Measurements from ENCODE around the gene EPHB2.

- TF ChIP-seq POLR2A (IDR thresholded peaks at IDR 0.05; ENCODE audit: control extremely low read depth in 1 of 2, low read depth in 2 of 2, low read length in 2 of 2) (no peak), BCL11A (IDR thresholded peaks at IDR 0.05; ENCODE audit: low read depth in 2 of 2, low read length in 2 of 2) (no peak), CREB1 (IDR thresholded peaks at IDR 0.05) (no peak), POLR2AphosphoS5 (IDR thresholded peaks at IDR 0.05; ENCODE audit: low read depth, low read length) (no peak), JUND (IDR thresholded peaks at IDR 0.05; ENCODE audit: low read length) (no peak), SP1 (IDR thresholded peaks at IDR 0.05; ENCODE audit: low read depth, low read length) (no peak), CTCF (IDR thresholded peaks at IDR 0.05; ENCODE audit: control extremely low read depth in 1 of 3, insufficient read depth in 1 of 3, low read depth in 1 of 3, low read length in 3 of 3) (no peak), ZNF274 (IDR thresholded peaks at IDR 0.05; ENCODE audit: borderline replicate concordance, extremely low read depth, low read length) (no peak), YY1 (IDR thresholded peaks at IDR 0.05; ENCODE audit: low read depth, low read length) (no peak), RAD21 (IDR thresholded peaks at IDR 0.05 in 1 of 2, conservative IDR thresholded peaks at IDR 0.05 in 1 of 2; ENCODE audit: low read depth in 2 of 2, low read length in 2 of 2) (no peak), KDM1A (IDR thresholded peaks at IDR 0.05; ENCODE audit: borderline replicate concordance, low read length) (no peak), TCF12 (IDR thresholded peaks at IDR 0.05; ENCODE audit: low read depth, low read length) (no peak), SUZ12 (IDR thresholded peaks at IDR 0.05; ENCODE audit: low read length) (no peak)
These were observed 230.6 kb downstream of the EPHB2 start for GRCh38 chr1:22941257-22941656.
